Stimulated activated CD4-positive, alpha-beta T cell treated with anti-CD3 and anti-CD28 coated beads, Interleukin-15, amount 100 ng/mL, for 48 hours (primary cell): ENCODE results near the gene ALK.
"Not testable (repeated sequence)": the region's sequence is repeated elsewhere in the genome, so short reads cannot be mapped to it uniquely, and the experiment has no call there.

ENCODE experiments used
- DNase-seq, 2 donors: peaks; one replicate each; pipeline ENCODE4 v3.0.0-alpha.2; 2020; ENCODE audit warnings: low read depth in 2 of 2

The ALK gene

GRCh38 chr2:29247336-29247914 is 674.0 kb downstream of the ALK start:
- DNase-seq = no peak

- no peak for DNase-seq
Observed at GRCh38 chr2:29246383-29247300, 674.7 kb downstream of the ALK start.

- no peak for DNase-seq
Observed at GRCh38 chr2:29245742-29246382, 675.5 kb downstream of the ALK start.

- not testable (repeated sequence) for DNase-seq
Observed at GRCh38 chr2:29245035-29245741, 676.2 kb downstream of the ALK start.

GRCh38 chr2:29242621-29243375 is 678.6 kb downstream of the ALK start:
- DNase-seq = no peak

- DNase-seq = no peak
Observed at GRCh38 chr2:29241955-29242565, 679.3 kb downstream of the ALK start.

- no peak for DNase-seq
Observed at GRCh38 chr2:29241341-29241740, 680.0 kb downstream of the ALK start.

- no peak for DNase-seq
Observed at GRCh38 chr2:29240601-29241000, 680.8 kb downstream of the ALK start.

GRCh38 chr2:29239209-29239960 is 682.0 kb downstream of the ALK start:
- DNase-seq = no peak

- no peak for DNase-seq
Observed at GRCh38 chr2:29238497-29238896, 682.9 kb downstream of the ALK start.

- DNase-seq = no peak
Observed at GRCh38 chr2:29236074-29236473, 685.3 kb downstream of the ALK start.

GRCh38 chr2:29235411-29235810 is 686.0 kb downstream of the ALK start:
- DNase-seq = no peak

GRCh38 chr2:29233428-29233827 is 688.0 kb downstream of the ALK start:
- no peak for DNase-seq

GRCh38 chr2:29232041-29232440 is 689.3 kb downstream of the ALK start:
- DNase-seq = no peak

- DNase-seq = no peak
Observed at GRCh38 chr2:29229640-29230039, 691.7 kb downstream of the ALK start.

- no peak for DNase-seq
Observed at GRCh38 chr2:29228947-29229346, 692.4 kb downstream of the ALK start.

- no peak for DNase-seq
Observed at GRCh38 chr2:29227935-29228675, 693.3 kb downstream of the ALK start.

- no peak for DNase-seq
Observed at GRCh38 chr2:29226808-29227207, 694.6 kb downstream of the ALK start.

- no peak for DNase-seq
Observed at GRCh38 chr2:29226375-29226774, 695.0 kb downstream of the ALK start.

- no peak for DNase-seq
Observed at GRCh38 chr2:29225814-29226213, 695.6 kb downstream of the ALK start.
